Activated CD4-positive, alpha-beta memory T cell treated with anti-CD3 and anti-CD28 coated beads, Interleukin-2, amount 10 ng/mL, durations not matched to agents 7 days and 5 days (primary cell): ENCODE results near the gene SOWAHA. TPM values are rescaled to one million over a fixed set of nuclear protein-coding genes. Genes with fewer than 3 reads are reported as not detected.
A peak's percentile ranks its signal among the peaks of the same experiment; 100 is the strongest.

Source experiments
- CTCF ChIA-PET: fragments of 350-600 bp; sonication (Branson Sonifier 250); formaldehyde crosslinking; loops from one replicate; lab custom pipeline; 2021; ENCODE audit warnings: antibody characterized with exemption, inconsistent platforms; lab: Charles Lee
- POLR2A ChIA-PET: fragments of 350-600 bp; sonication (Branson Sonifier 250); formaldehyde crosslinking; loops from one replicate; lab custom pipeline; 2021; ENCODE audit warnings: antibody characterized with exemption; lab: Charles Lee
- DNase-seq: peaks from one replicate; pipeline ENCODE4 v3.0.0-alpha.2; 2020
- H3K27ac Mint-ChIP-seq: one replicate; pipeline ENCODE4 v1.8.0; 2021; ENCODE audit warnings: mild to moderate bottlenecking, mixed read lengths
- H3K27me3 Mint-ChIP-seq: one replicate; pipeline ENCODE4 v1.8.0; 2021; ENCODE audit warnings: mixed read lengths
- H3K36me3 Mint-ChIP-seq: one replicate; pipeline ENCODE4 v1.8.0; 2021; ENCODE audit warnings: low read depth, mixed read lengths
- H3K4me1 Mint-ChIP-seq: one replicate; pipeline ENCODE4 v1.8.0; 2021; ENCODE audit warnings: mixed read lengths
- H3K4me3 Mint-ChIP-seq: one replicate; pipeline ENCODE4 v1.8.0; 2021; ENCODE audit warnings: mild to moderate bottlenecking, mixed read lengths
- H3K9me3 Mint-ChIP-seq: one replicate; pipeline ENCODE4 v1.8.0; 2021; ENCODE audit warnings: mixed read lengths
- total RNA-seq, 2 experiments: library from RNA; stranded (reverse); gene quantifications; one replicate each; pipeline ENCODE4 v1.2.3, GENCODE V29; 2021

Gene SOWAHA
- total RNA-seq, 2 experiments from 2014 or later, result not detected

DNA sequence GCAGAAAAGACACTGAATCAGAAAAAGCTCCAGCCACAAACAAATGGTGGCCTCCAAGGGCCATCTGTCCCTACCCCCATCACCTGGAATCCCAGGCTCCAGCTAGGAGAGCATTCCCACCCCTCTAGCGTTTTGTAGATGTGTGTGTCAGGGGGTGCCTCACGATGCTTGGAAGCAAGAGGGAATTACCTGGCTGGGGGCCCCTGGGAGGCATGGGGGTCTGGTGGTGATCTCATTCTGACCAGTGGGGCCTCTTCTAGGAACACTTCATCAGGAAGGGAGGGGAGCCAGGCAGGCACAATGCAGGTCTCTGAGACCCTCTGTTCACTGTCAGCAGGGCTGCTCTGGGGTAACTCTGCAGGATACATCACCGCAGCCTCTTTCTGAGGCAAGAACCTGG lies 11.3 kb downstream of the SOWAHA start:
- POLR2A ChIA-PET, result interaction anchor here (1.2 to 1.4 kb wide), 2 partner anchors 228 to 328 kb away, joined by 4 read pairs; partner anchors contain the start of gene HSPA4
- CTCF ChIA-PET, result no interaction called here
- Mint-ChIP-seq H3K27ac (no peak overlapping the region), H3K9me3 (no peaks in the 10 kb centered on the region), H3K36me3 (no peaks in the 10 kb centered on the region), H3K4me3 (no peak overlapping the region), H3K27me3 (peaks cover 60% of the 10 kb centered on the region), H3K4me1 (peaks cover 18% of the 10 kb centered on the region)
- DNase-seq, result no peak

DNA sequence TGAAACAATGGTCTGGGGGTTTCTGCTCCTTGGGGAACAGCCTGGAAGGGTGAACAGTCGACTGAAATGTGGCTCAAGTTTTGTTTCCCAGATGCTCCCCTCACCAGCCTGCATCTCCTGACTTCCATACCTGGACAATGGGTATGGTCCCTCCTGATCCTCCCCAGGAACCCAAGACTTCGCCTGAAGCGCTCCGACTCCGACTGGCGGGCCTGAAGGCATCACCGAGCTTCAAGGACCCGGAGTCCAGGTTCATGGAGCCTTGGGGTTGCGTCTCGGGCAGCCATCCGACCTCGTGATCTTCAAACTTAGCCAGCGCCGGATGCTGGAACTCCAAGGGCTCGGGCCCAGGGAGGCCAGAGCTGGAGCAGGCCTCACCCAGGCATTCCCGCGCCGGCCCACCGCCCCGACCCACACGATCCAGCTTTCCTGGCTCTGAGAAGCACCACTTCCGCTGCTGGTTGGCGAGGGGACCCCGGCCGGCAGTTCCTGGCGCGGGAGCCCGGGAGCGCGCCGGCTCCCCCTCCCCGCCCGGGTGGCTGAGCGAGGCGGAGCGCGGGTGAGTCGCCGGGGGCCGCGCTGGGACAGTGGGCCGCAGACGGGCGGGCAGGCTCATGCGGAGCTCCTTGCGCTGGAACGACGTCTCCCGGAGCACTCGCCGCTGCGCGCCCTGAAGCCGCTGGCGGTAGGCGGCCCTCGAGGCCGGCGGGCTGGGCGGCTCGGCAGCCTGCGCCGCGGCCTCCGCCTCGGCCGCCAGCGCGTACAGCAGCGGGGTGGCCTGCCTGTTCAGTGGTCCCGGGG lies 12.1 kb downstream of the SOWAHA start:
- CTCF ChIA-PET, result interaction anchor here (0.7 kb wide), 1 partner anchor 41 kb away, joined by 8 read pairs; no protein-coding TSS in a partner anchor
- no peak for DNase-seq
- POLR2A ChIA-PET, result interaction anchor here (1.4 kb wide), 1 partner anchor 227 kb away, joined by 4 read pairs; the partner anchor contains the start of gene HSPA4
- no peaks in the 10 kb centered on the region for H3K9me3 Mint-ChIP-seq
- H3K4me1 Mint-ChIP-seq, result peaks cover 17% of the 10 kb centered on the region
- peaks cover 60% of the 10 kb centered on the region for H3K27me3 Mint-ChIP-seq
- no peaks in the 10 kb centered on the region for H3K36me3 Mint-ChIP-seq
- peak overlapping the region; percentile 30 for H3K4me3 Mint-ChIP-seq
- H3K27ac Mint-ChIP-seq, result no peak overlapping the region

DNA sequence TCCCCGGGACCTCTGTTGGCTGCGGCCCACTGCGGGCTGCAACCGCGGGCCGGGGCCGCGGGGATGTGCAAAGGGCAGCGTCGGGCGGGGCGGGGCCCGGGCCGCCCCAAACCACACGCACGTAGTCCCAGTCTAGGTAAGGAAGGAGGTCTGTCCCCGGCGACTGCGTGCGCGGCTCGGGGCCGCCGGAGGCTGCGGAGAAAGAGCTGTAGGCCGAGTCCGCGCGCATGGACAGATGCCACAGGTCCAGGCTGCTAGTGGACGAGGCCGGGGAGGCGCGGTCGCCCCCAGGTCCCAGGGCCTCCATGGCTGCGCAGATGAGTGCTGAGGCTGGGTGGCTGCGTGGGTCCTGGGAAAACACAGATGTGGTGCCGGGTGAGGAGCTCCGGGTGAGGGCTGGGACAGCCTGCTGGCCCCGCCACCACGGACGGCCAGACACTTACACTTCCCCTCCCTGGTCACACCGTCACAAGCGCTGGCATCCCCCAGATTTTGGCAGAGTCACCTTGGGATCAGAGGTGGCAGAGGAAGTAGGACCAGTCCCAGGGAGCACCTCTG lies 12.8 kb downstream of the SOWAHA start:
- Mint-ChIP-seq H3K4me3 (no peak overlapping the region), H3K27ac (no peak overlapping the region), H3K27me3 (peaks cover 58% of the 10 kb centered on the region), H3K9me3 (no peaks in the 10 kb centered on the region), H3K4me1 (peaks cover 14% of the 10 kb centered on the region), H3K36me3 (no peaks in the 10 kb centered on the region)
- POLR2A ChIA-PET, result interaction anchor here (1.4 kb wide), 1 partner anchor 226 kb away, joined by 4 read pairs; the partner anchor contains the start of gene HSPA4
- DNase-seq, result no peak
- CTCF ChIA-PET, result interaction anchor here (0.7 to 4.9 kb wide), 3 partner anchors 10 to 299 kb away, joined by 4 to 36 read pairs (median 8); no protein-coding TSS in a partner anchor

DNA sequence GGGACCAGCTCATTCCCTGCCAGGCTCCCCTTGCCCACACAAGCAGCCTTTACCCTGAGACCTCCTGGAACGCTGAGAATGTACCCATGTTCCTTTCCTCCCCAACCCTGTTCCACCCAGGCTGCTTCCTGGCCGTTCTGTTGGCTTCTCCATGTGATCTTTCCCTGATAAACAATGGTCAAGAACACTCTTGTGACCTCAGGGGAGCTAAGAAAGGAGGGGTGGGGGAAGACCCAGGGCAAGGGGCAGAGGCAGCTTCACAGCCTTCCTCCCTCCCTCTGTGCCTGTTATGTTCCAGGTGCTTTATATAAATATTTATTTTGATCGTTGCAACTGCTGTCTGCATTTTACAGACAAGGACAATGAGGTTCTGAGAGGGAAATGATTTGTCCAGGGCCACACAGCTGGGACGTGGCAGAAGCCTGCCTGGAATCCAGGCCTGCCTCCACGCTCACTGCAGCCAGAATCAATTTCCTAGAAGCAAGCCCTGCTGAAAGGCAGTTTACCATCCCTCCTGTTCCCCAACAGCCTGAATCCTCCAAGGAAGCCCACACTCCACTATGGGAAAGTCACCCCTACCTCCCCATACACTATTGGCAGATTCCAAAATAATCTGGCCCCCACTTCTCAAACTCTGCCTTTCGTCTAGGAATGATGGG lies 13.5 kb downstream of the SOWAHA start:
- no peaks in the 10 kb centered on the region for H3K36me3 Mint-ChIP-seq
- H3K4me1 Mint-ChIP-seq, result peaks cover 19% of the 10 kb centered on the region
- POLR2A ChIA-PET, result no interaction called here
- CTCF ChIA-PET, result interaction anchor here (0.9 to 4.9 kb wide), 2 partner anchors 11 to 300 kb away, joined by 4 to 36 read pairs; no protein-coding TSS in a partner anchor
- peaks cover 64% of the 10 kb centered on the region for H3K27me3 Mint-ChIP-seq
- no peaks in the 10 kb centered on the region for H3K9me3 Mint-ChIP-seq
- DNase-seq, result no peak
- no peak overlapping the region for H3K27ac Mint-ChIP-seq
- H3K4me3 Mint-ChIP-seq, result no peak overlapping the region

DNA sequence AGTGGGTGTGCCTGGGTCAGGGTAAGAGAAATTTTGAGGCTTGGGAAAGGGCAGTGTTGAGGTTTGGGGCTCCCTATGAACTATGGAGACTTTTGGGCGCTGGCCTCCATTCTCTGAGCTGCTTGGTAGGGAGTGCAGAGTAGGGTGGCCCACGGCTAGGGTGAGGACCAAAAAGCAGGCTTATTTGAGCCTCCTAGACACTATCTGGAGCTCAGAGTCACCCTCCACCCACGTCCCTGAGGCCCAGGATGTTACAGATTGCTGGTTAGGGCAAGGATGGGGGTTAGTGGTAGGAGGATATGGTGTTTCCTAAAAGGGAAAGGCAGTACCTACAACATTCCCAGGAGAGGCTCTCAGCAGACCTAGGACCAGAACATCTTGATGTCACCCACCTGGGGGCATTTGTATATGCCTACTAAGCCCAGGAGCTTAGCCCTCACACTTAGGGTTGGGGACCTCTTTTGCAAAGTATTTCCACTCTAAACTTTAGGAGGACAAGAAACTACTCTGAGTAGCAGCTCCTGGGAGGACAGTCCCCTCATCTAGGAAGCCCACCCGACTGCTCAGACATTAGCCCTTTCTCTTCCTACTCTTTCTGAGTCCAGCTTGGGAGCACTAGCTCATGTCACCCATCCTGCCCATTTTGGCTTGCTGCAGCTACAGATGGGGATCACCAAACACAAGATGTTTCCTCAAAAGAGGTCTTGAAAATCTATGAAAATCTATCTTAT lies 15.0 kb downstream of the SOWAHA start:
- H3K27ac Mint-ChIP-seq, result no peak overlapping the region
- no peak overlapping the region for H3K4me3 Mint-ChIP-seq
- ChIA-PET POLR2A (interaction anchor here (0.8 to 1.1 kb wide), 2 partner anchors 15 to 28 kb away, joined by 3 read pairs; partner anchors contain the start of gene SOWAHA), CTCF (interaction anchor here (1.0 to 5.2 kb wide), 7 partner anchors 8 to 442 kb away, joined by 3 to 36 read pairs (median 7); no protein-coding TSS in a partner anchor)
- no peak for DNase-seq
- peaks cover 19% of the 10 kb centered on the region for H3K4me1 Mint-ChIP-seq
- H3K27me3 Mint-ChIP-seq, result peaks cover 60% of the 10 kb centered on the region
- no peaks in the 10 kb centered on the region for H3K36me3 Mint-ChIP-seq
- H3K9me3 Mint-ChIP-seq, result no peaks in the 10 kb centered on the region

DNA sequence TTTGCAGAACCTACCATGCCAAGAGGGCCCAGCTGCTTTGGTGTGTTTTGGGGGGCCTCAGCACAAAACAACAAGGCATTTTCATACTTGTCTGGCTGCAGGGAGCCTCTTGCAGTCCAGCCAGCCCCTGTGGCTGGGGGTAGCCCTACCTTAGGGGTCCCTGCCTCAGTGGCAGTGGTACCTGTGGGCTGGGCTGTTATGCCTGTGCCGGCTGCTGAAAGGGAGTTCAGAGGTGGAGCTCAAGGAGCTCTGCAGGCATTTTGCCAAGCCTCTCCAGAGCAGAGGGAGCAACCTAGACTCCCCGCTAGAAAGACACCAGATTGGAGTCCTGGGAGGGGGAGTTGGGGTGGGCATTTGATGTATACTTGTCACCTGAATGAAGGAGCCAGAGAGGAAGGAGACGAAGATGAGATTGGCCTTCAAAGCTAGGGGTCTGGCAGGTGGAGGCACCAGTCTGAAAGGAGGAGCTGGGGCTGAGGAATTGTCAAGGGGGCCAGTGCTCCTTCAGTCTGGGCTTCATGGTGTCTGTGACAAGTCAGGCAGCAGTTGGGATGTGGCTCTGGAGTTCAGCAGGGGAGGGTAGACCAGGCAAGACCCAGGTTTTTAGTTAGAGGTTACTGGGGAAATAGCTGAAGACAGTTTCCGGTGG lies 15.9 kb downstream of the SOWAHA start:
- H3K4me1 Mint-ChIP-seq, result peaks cover 17% of the 10 kb centered on the region
- ChIA-PET CTCF (interaction anchor here (0.8 to 5.2 kb wide), 9 partner anchors 8 to 327 kb away, joined by 3 to 36 read pairs (median 6); no protein-coding TSS in a partner anchor), POLR2A (interaction anchor here (0.8 to 1.1 kb wide), 3 partner anchors 16 to 333 kb away, joined by 3 read pairs; partner anchors contain the start of gene SOWAHA)
- H3K27ac Mint-ChIP-seq, result no peak overlapping the region
- H3K27me3 Mint-ChIP-seq, result peaks cover 55% of the 10 kb centered on the region
- H3K4me3 Mint-ChIP-seq, result peak overlapping the region; percentile 79
- no peaks in the 10 kb centered on the region for H3K36me3 Mint-ChIP-seq
- H3K9me3 Mint-ChIP-seq, result no peaks in the 10 kb centered on the region
- DNase-seq, result no peak

DNA sequence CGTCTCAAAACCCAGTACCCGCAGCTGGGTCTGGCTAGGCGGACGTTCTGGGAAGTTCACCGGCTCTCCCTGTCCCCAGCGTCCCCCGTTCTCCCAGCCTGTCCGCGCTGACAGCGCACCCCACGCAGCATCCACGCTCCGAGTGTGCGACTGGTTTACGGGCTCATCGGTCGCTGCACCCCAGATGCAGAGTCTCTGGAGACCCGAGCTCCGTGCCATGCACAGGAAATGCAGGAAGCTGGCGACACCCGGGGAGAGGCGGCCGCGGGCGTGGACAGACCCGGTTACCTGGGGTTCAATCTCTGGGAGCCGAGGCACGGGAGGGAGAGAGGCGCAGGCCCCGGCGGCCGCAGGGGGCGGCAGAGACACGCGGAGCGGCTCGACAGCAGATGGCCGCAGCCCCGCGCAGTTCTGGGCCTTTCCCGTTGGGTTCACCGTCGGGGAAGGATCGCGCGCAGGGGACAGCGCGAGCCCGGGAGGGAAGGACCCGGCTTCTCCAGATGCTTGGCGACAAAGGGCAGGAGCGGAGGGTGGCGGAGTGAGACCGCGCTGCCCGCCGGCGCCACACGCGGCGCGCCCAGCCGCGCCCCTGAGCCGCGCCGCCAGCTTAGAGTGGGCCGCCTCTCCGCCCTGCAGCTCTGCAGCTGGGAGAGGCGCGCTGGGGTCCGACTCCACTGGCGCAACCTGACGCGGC lies 16.8 kb downstream of the SOWAHA start:
- Mint-ChIP-seq H3K36me3 (no peaks in the 10 kb centered on the region), H3K4me3 (peak overlapping the region; percentile 79), H3K4me1 (peaks cover 17% of the 10 kb centered on the region), H3K27ac (no peak overlapping the region), H3K9me3 (no peaks in the 10 kb centered on the region), H3K27me3 (peaks cover 49% of the 10 kb centered on the region)
- CTCF ChIA-PET, result interaction anchor here (0.8 to 5.2 kb wide), 11 partner anchors 9 to 328 kb away, joined by 3 to 36 read pairs (median 4); partner anchors contain the start of genes CCNI2, GDF9 and UQCRQ
- POLR2A ChIA-PET, result interaction anchor here (0.8 to 1.3 kb wide), 2 partner anchors 16 to 333 kb away, joined by 3 to 5 read pairs; partner anchors contain the start of gene SOWAHA
- DNase-seq, result peak; percentile 74

DNA sequence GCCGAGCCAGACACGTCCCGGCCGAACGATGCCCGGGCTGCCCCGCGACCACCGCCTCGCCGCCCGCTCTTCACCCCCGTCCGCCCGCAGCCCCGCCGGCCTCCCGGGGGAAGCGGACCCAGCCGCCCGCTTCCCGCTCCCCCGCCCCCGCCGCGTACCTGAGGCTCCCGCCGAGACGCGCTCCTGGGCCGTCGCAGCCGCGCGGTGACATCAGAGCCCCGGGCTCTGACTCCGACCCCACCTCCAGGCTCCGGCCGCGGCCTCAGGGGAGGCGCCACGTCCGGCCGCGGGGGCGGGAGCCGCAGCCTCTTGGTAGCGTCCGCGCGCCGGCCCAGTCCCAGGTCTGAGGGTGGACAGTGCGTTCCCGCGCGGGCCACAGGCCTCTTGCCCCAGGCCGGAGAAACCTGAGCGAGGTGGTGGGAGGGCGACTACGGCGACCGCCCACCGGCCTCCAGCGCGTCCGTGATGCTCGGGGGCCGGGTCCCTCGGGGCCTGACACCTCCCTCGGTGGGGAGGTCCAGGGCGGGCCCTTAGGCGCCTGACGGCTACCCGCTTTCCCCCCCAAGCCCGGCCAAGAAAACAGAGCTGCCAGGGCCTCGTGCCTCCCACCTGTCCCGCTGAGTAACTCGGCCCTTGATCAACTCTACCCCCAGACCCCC lies 17.5 kb downstream of the SOWAHA start, which contains the start of gene SHROOM1:
Gene SHROOM1 (minus strand): TSS at position 212 of the 659 bp plus-strand sequence. CDS start 4,507 bp downstream, outside the sequence.
- H3K36me3 Mint-ChIP-seq, result no peaks in the 10 kb centered on the region
- CTCF ChIA-PET, result interaction anchor here (0.8 to 5.2 kb wide), 10 partner anchors 10 to 329 kb away, joined by 3 to 36 read pairs (median 5); partner anchors contain the start of genes CCNI2, GDF9 and UQCRQ
- no peaks in the 10 kb centered on the region for H3K9me3 Mint-ChIP-seq
- DNase-seq, result no peak
- peaks cover 15% of the 10 kb centered on the region for H3K4me1 Mint-ChIP-seq
- no peak within 1 kb of the TSS for H3K27ac Mint-ChIP-seq
- POLR2A ChIA-PET, result interaction anchor here (0.9 to 1.4 kb wide), 3 partner anchors 17 to 132 kb away, joined by 3 to 5 read pairs (median 3); partner anchors contain the start of gene SOWAHA
- H3K4me3 Mint-ChIP-seq, result peak within 1 kb of the TSS; percentile 79
- H3K27me3 Mint-ChIP-seq, result peaks cover 46% of the 10 kb centered on the region

DNA sequence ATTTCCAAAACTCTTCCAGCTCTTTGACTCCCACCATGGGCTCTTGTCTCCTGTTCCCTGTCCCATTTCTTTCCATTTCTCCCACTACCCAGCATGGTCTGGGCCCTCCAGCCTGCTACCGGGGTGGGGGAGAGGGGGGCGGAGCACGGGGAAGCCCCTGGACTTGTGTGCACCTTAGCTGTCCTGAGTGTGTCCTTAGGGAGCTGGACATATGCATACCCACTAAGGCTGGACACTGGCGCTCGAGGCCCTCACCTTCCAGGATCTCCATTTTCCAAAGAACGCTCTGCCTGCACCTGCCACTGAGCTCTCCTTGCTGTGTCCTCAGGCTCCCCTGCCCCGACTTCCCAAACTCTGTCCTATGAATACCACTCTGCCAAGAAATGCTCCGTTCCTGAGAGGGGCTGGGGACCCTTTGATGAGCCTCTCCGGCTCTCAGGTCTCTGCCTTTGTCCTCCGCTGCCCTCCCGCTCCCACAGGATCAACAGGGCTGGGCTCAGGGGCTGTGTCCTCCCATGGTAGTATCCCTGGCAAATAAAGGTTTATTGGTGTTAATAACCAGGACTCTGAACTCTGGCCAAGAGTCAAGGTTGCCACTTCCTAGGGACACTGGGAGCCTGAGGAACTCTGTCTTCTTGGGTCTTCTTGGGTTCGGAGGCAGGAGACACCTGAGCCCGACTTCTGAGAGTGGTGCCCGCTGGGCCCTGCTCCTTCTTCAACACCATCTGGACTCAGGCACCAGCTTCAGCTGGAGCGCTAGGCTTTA lies 18.2 kb downstream of the SOWAHA start:
- H3K9me3 Mint-ChIP-seq, result no peaks in the 10 kb centered on the region
- peaks cover 43% of the 10 kb centered on the region for H3K27me3 Mint-ChIP-seq
- POLR2A ChIA-PET, result interaction anchor here (0.9 to 1.4 kb wide), 3 partner anchors 18 to 132 kb away, joined by 3 to 5 read pairs (median 3); partner anchors contain the start of gene SOWAHA
- no peak overlapping the region for H3K27ac Mint-ChIP-seq
- H3K36me3 Mint-ChIP-seq, result no peaks in the 10 kb centered on the region
- DNase-seq, result no peak
- peak overlapping the region; percentile 66 for H3K4me3 Mint-ChIP-seq
- H3K4me1 Mint-ChIP-seq, result peaks cover 15% of the 10 kb centered on the region
- CTCF ChIA-PET, result interaction anchor here (1.1 to 5.2 kb wide), 5 partner anchors 11 to 309 kb away, joined by 3 to 27 read pairs (median 3); no protein-coding TSS in a partner anchor

DNA sequence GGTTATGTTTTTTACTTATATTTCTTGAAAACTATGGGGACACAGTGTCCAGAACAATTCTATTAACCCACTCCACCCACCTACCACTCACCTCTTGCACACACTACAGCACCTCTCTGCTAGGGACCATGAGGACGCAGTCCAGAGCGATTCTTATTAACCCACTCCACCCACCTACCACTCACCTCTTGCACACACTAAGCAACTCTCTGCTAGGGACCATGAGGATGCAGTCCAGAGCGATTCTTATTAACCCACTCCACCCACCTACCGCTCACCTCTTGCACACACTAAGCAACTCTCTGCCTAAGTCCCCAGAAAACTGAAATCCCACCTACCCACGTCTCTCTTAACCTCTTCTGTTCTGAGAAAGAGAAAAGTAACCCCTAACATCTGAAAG lies 19.5 kb downstream of the SOWAHA start:
- POLR2A ChIA-PET, result no interaction called here
- Mint-ChIP-seq H3K4me3 (no peak overlapping the region), H3K4me1 (peaks cover 15% of the 10 kb centered on the region), H3K27me3 (peaks cover 30% of the 10 kb centered on the region), H3K27ac (no peak overlapping the region), H3K9me3 (no peaks in the 10 kb centered on the region), H3K36me3 (no peaks in the 10 kb centered on the region)
- DNase-seq, result no peak
- CTCF ChIA-PET, result interaction anchor here (5.2 kb wide), 1 partner anchor 12 kb away, joined by 27 read pairs; no protein-coding TSS in a partner anchor
